ENCODE data around the gene SH3PXD2B.

DNA sequence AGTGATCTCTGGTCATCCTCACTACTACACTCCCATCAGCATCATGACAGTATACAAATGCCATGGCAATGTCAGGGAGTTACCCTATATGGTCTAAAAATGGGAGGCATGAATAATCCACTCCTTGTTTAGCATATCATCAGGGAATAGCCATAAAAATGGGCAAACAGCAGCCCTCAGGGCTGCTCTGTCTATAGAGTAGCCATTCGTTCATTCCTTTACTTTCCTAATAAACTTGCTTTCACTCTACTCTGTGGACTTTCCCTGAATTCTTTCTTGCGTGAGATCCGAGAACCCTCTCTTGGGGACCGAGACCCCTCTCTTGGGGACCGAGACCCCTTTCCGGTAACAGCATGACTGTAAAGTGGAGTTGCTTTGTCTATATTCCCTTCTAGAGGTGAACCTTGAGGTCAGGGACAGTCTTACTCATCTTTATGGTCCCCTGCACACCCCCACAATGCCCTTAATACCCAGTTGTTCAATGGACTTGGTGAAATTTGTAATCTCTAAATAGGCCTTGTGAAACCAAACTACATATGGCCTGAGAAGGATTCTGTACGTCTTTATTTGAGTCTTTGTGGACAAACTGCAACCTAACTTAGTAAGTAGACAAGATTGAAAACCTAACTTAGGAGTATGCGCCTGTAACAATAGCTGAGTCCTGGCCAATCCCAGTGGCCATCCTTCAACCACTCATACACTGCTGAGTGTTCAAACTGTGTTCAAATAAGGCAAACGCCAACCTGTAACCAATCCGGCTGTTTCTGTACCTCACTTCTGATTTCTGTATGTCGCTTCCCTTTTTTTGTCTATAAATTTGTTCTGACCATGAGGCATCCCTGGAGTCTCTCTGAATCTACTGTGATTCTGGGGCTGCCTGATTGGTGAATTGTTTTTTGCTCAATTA, 138.5 kb downstream of the SH3PXD2B start:
- TF ChIP-seq TAF1 (IDR thresholded peaks at IDR 0.05; ENCODE audit: borderline replicate concordance, insufficient read depth, low read length) (no peak), POLR2AphosphoS5 (IDR thresholded peaks at IDR 0.05; ENCODE audit: low read depth, low read length) (no peak), SIN3A (IDR thresholded peaks at IDR 0.05; ENCODE audit: borderline replicate concordance, insufficient read depth, low read length) (no peak)
- TF ChIP-seq, protein P1, sequence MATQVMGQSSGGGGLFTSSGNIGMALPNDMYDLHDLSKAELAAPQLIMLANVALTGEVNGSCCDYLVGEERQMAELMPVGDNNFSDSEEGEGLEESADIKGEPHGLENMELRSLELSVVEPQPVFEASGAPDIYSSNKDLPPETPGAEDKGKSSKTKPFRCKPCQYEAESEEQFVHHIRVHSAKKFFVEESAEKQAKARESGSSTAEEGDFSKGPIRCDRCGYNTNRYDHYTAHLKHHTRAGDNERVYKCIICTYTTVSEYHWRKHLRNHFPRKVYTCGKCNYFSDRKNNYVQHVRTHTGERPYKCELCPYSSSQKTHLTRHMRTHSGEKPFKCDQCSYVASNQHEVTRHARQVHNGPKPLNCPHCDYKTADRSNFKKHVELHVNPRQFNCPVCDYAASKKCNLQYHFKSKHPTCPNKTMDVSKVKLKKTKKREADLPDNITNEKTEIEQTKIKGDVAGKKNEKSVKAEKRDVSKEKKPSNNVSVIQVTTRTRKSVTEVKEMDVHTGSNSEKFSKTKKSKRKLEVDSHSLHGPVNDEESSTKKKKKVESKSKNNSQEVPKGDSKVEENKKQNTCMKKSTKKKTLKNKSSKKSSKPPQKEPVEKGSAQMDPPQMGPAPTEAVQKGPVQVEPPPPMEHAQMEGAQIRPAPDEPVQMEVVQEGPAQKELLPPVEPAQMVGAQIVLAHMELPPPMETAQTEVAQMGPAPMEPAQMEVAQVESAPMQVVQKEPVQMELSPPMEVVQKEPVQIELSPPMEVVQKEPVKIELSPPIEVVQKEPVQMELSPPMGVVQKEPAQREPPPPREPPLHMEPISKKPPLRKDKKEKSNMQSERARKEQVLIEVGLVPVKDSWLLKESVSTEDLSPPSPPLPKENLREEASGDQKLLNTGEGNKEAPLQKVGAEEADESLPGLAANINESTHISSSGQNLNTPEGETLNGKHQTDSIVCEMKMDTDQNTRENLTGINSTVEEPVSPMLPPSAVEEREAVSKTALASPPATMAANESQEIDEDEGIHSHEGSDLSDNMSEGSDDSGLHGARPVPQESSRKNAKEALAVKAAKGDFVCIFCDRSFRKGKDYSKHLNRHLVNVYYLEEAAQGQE (IDR thresholded peaks at IDR 0.05; ENCODE audit: insufficient read depth in 1 of 2, low read depth in 2 of 2, low read length in 2 of 2): no peak

Measured in PFSK-1 (cell line).